ENCODE measurements around the gene GDA. TPM values are rescaled to one million over a fixed set of nuclear protein-coding genes. Genes with fewer than 3 reads are reported as not detected.
A peak's percentile ranks its signal among the peaks of the same experiment; 100 is the strongest.

The GDA gene
- total RNA-seq, 1 experiment from 2014 or later, result 24.3 TPM

GRCh38 chr9:72134801-72135200 is 14.4 kb upstream of the GDA start:
- Mint-ChIP-seq H3K4me3 (ENCODE audit: low read depth, unreplicated experiment) (no peak overlapping the region), H3K36me3 (ENCODE audit: insufficient read depth, unreplicated experiment) (no peaks in the 10 kb centered on the region), H3K4me1 (ENCODE audit: low read depth, unreplicated experiment) (peaks cover 57% of the 10 kb centered on the region), H3K9me3 (ENCODE audit: low read depth, unreplicated experiment) (no peaks in the 10 kb centered on the region), H3K27me3 (ENCODE audit: unreplicated experiment) (no peaks in the 10 kb centered on the region), H3K27ac (ENCODE audit: unreplicated experiment) (no peak overlapping the region)
- intact Hi-C loops (cut with micrococcal nuclease; ENCODE audit: unreplicated experiment), result loop anchor here (5.0 kb wide), 1 partner anchor 82 kb away; no protein-coding TSS in a partner anchor
- DNase-seq, result no peak
- CTCF ChIA-PET, result interaction anchor here (0.6 to 0.7 kb wide), 3 partner anchors 39 to 859 kb away, joined by 3 to 4 read pairs (median 3); no protein-coding TSS in a partner anchor
- TF ChIP-seq CTCF (IDR thresholded peaks at IDR 0.05; ENCODE audit: unreplicated experiment), result no peak
- BruUV-seq (replicated peaks), result no TSS peak

- no peak for DNase-seq
- no peak for TF ChIP-seq CTCF (IDR thresholded peaks at IDR 0.05; ENCODE audit: unreplicated experiment)
- Mint-ChIP-seq H3K4me3 (ENCODE audit: low read depth, unreplicated experiment) (no peak overlapping the region), H3K4me1 (ENCODE audit: low read depth, unreplicated experiment) (peaks cover 40% of the 10 kb centered on the region), H3K9me3 (ENCODE audit: low read depth, unreplicated experiment) (no peaks in the 10 kb centered on the region), H3K27ac (ENCODE audit: unreplicated experiment) (peak overlapping the region; percentile 87), H3K27me3 (ENCODE audit: unreplicated experiment) (no peaks in the 10 kb centered on the region), H3K36me3 (ENCODE audit: insufficient read depth, unreplicated experiment) (no peaks in the 10 kb centered on the region)
- CTCF ChIA-PET, result no interaction called here
- BruUV-seq (replicated peaks), result no TSS peak
- intact Hi-C loops (cut with micrococcal nuclease; ENCODE audit: unreplicated experiment), result loop anchor here (5.0 kb wide), 1 partner anchor 79 kb away; no protein-coding TSS in a partner anchor
These were observed 11.4 kb upstream of the GDA start for GRCh38 chr9:72137697-72138365.

GRCh38 chr9:72139226-72139625 is 10.0 kb upstream of the GDA start:
- no peaks in the 10 kb centered on the region for H3K27me3 Mint-ChIP-seq (ENCODE audit: unreplicated experiment)
- no peak for DNase-seq
- CTCF ChIA-PET, result no interaction called here
- peak overlapping the region; percentile 87 for H3K27ac Mint-ChIP-seq (ENCODE audit: unreplicated experiment)
- no peak for TF ChIP-seq CTCF (IDR thresholded peaks at IDR 0.05; ENCODE audit: unreplicated experiment)
- BruUV-seq (replicated peaks), result no TSS peak
- H3K4me1 Mint-ChIP-seq (ENCODE audit: low read depth, unreplicated experiment), result peaks cover 33% of the 10 kb centered on the region
- intact Hi-C loops (cut with micrococcal nuclease; ENCODE audit: unreplicated experiment), result loop anchor here (5.0 kb wide), 1 partner anchor 78 kb away; no protein-coding TSS in a partner anchor
- H3K4me3 Mint-ChIP-seq (ENCODE audit: low read depth, unreplicated experiment), result peak overlapping the region; percentile 20
- H3K9me3 Mint-ChIP-seq (ENCODE audit: low read depth, unreplicated experiment), result no peaks in the 10 kb centered on the region
- H3K36me3 Mint-ChIP-seq (ENCODE audit: insufficient read depth, unreplicated experiment), result no peaks in the 10 kb centered on the region

- no peak for TF ChIP-seq CTCF (IDR thresholded peaks at IDR 0.05; ENCODE audit: unreplicated experiment)
- Mint-ChIP-seq H3K27ac (ENCODE audit: unreplicated experiment) (peak overlapping the region; percentile 81), H3K4me1 (ENCODE audit: low read depth, unreplicated experiment) (peaks cover 40% of the 10 kb centered on the region), H3K36me3 (ENCODE audit: insufficient read depth, unreplicated experiment) (no peaks in the 10 kb centered on the region), H3K27me3 (ENCODE audit: unreplicated experiment) (no peaks in the 10 kb centered on the region), H3K9me3 (ENCODE audit: low read depth, unreplicated experiment) (no peaks in the 10 kb centered on the region), H3K4me3 (ENCODE audit: low read depth, unreplicated experiment) (no peak overlapping the region)
- DNase-seq, result peak; percentile 53
- BruUV-seq (replicated peaks), result no TSS peak
- intact Hi-C loops (cut with micrococcal nuclease; ENCODE audit: unreplicated experiment), result no loop called here
- CTCF ChIA-PET, result no interaction called here
These were observed 8.7 kb upstream of the GDA start for GRCh38 chr9:72140586-72140985.

Data from Calu3 (cell line).